Measurements from ENCODE around the gene SYT6.

Gene SYT6

DNA sequence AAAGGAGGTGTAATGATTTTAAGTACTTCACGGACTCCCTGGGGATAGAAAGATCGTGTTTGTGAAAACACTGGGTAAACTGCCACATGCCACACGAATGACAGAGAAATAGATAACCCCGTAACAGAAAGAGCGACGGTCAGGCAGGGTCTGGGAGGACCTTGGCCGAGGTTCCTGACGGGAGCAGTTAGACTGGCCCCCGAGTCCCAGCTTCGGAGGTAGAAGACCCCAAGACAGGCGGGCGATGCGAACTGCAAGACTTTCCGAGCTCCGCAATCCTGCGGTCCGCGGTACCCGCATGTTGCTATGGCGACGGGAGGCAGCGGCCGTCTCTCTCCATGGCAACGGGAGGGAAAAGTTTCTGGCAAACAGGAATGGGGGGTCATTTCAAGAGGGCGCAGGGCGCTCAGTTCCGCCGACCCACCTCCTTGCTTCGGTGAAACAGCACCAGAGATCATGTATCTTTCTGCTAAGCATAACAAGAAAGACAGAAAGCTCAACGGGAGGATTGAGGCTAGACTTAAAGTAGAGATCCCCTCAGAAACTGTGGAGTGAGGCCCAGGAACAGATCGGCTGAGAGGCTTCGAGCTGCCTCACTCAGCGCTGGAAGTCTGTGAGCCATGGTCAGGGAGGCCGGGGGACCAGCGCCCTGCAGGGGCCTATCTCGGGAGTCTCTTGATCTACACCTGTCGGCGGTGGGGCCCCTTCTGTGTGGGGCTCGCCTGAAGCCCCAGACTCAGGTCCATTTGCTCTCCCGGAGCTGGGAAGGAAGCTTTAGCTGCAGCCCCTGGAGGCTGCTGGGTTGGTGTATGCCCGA, 685 bp upstream of the SYT6 start:
- peak; percentile 49 for DNase-seq (ENCODE audit: low spot score)

DNA sequence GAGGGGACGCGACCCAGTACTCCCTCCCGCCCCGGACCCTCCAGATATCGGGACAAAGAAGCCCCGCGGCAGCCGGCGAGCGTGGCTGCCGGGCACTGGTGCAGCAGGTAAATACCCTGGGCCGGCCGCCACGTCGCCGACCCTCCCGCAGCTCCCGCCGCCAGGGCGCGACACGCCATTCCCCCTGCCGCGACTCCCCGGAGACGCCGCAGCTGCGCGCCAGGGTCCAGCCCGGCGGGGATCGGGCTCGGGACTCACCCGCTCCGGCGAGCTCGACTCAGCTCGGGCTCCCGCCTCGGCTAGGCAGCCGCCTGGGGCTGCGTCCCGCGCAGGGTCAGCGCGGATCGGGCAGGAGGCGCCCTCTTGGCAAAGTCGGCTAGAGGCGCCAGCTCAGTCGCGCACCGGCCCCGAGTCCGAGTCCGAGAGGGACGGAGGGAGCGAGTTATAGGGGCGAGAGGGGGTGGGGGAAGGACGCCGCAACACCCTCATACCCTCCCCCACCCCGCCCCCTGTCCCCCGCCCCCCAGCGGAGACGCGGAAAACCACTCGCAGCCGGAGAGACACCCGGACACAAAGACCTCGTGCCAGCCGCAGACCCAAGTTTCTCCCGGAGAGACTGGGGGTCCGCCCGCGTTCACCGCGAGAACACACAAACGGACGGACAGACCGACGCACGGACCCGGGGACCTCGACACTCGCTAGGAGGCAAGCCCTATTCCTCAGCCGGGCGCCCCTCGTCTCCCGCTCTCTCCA, 985 bp downstream of the SYT6 start:
- DNase-seq (ENCODE audit: low spot score): no peak

DNA sequence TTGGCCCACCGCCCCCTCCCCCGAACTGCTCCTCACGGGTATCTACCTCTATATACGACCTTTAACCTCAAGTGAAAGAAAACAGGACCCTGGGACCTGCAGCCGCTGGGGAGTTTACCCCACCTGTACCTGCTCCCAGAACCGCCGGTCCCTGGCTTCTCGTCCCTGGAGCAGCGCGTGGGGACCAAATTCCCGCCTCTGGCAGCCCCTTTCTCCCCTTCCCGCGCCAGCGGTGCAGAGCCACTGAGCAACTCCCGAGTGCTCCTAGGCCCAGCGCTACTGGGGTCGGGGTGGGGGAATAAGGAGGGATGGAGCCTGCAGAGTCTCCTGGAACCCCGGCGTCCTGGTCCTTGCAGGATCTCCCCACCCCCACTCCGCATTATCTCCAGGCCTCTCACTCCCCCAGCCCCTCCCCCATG, 1.6 kb downstream of the SYT6 start:
- no peak for DNase-seq (ENCODE audit: low spot score)

DNA sequence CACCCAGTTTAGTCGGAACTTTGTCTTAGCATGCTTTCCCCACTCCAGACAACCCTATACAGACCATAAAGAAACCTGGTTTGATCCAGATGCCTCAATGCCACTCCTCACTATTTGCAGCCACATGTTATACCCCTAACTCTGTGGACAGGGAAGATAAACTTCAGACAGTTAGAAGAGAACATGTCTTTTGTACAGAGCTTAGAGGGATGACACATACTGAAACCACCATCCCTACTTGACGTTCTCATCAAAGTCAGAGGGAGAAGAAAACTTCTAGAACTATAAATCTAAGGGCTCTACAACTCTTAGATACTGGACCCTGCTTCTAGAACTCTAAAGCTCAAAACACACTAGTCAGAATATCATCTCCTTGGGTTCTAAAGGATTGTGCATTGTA, 3.7 kb downstream of the SYT6 start:
- no peak for DNase-seq (ENCODE audit: low spot score)

DNA sequence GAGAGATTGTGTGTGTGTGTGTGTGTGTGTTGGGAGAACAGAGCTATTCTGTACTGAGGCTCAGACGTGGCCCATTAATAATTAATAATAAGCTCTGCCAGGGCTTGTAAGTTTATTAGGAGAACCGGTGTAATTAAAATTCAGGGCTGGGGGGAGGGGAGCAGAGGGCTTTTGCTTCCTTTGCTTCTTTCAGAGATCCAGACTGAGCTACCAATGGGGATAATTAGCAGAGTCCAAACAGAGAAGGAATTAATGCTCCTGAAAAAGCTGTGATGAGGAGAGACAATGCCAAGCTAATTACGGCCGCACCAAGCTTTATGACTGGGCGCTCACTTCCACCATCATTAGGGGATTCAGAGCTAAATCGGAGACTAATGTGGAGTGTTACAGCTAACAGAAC, 4.5 kb downstream of the SYT6 start:
- no peak for DNase-seq (ENCODE audit: low spot score)

DNA sequence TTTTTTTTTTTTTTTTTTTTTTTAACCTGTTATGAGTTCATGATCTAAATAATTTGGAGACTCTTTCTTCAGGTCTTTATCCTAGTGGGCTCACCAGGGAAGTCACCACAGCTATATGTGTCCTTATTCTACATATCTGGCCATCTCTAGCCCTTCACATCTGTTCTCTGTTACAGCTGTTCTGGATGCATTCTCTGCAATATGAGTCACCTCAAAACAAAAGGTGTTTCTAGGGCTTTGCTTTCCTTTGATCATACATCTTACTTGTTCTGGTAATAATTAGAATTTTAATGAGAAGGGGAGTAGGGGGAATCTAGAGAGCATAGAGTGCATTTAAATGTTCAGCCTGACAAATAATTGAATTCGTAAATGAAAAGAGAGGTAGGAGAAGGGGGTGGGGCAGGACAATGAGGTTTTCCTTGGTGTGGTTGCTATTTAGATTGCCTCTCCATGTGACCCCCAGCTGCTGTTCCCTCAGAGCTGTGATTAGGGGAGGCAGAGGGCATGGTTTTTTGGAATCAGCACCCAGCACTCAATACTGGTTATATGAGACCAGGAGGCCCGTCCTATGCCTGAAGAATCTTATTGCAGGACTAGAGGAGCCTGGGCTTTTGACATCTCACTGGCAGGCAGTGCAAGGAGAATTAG, 8.0 kb downstream of the SYT6 start:
- DNase-seq (ENCODE audit: low spot score): no peak

DNA sequence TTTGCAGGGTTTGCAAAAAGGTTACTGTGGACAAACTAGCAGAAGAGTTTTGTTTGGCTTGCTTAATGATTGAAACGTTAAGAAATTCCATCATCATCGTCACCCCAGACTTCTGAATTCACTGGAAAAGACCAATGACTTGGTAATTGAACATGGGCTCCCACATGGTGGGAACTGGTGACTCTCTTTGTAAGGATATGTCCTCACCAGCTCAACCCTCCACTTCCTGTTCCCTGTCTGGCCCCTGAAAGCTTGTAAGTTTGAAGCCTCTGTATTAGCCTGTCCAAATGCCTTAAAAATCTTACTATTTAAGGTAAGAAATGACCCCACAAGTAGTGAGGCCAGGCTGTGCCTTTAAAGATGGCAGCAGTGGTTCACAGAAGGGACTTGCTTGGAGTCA, 9.7 kb downstream of the SYT6 start:
- no peak for DNase-seq (ENCODE audit: low spot score)

DNA sequence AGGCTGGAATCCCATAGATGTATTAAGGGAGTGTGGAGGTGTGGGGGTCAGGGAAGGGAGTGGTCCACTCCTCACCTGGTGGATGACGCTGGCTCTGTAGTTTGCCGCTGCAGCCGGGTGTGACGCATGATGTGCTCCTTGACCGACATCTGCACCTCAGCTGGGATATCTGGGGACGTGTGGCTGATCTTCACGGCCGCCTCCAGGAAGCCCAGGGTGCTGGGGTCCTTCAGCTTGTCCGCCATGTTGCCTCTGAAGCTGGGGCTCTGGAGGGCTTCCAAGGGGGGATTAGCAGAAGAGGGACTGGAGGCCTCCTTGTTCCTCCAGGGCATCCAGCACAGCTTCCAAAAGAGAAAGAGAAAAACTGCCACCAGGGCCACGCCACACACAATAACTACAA, 14.1 kb downstream of the SYT6 start:
- no peak for DNase-seq (ENCODE audit: low spot score)

DNA sequence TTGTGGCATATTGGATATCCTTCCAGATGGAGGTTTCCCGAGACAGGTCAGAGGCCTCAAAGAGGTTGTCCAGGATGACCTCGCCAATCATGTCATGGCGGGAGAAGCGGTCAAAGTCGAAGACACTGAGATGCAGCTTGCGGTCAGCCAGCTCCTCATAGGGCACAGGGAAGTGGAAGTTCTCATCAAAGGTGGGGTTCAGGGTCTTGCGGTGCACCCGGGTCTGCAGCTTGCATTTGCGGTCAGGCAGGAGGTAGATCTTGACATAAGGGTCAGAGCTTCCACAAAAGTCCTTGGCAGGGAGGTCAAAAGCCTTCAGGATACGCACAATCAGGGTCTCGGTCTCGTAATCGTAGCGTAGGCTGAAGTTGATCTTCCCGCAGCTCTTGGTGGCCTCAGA, 16.2 kb downstream of the SYT6 start:
- no peak for DNase-seq (ENCODE audit: low spot score)

DNA sequence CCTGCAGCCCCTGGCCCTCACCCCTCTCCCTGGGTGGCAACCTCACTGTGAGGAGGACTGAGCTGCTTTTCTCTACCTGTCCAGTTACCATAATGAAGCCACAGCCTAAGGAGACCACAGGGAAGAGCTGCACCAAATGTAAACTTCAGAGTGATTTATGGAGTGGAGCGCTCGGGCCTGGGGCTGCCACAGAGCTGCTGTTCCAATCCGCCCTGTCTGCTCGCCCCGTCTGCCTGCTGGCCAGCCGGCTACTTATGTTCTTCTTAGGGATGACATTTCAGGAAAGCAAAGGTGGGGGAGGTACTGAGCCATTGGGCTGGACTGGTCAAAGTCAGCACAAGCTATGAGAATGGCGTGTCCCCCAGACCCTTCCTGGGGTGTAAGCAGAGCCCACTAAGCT, 17.9 kb downstream of the SYT6 start:
- no peak for DNase-seq (ENCODE audit: low spot score)

DNA sequence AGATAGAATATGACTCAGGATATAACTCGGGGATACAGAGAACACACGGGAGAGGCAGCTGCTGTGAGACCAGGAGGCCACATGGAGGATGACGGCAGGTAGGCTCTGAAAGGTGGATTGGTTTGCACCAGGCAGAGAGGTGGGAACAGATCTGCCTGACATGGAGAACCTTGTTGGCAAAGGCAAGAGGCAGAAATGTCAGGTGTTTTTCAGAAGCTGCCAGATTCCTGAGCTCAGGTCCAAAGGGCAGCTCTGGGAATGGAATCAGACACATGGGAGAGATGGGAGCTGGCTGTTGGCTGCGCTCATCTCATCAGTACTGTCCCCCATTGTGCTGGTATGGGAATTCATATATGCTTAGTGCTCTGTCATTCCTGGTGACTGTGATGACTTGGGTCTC, 19.2 kb downstream of the SYT6 start:
- no peak for DNase-seq (ENCODE audit: low spot score)

DNA sequence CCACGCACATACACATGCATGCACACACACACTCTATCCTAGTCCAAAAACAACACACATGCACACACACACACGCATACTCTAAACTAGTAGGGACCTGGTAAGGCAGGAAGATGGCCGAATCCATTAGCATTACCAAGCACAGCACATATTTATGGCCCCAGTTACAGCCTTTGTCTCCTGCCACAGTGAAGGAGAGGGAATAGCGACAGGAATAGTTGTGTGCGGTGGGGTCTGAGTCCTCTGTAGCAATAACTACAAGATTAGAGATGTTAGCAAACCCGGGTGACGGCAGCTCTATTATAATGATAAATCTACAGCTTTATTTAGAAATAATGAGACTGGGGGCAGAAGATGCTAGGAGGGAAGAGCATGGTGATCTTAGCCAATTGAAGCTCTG, 20.5 kb downstream of the SYT6 start:
- no peak for DNase-seq (ENCODE audit: low spot score)

DNA sequence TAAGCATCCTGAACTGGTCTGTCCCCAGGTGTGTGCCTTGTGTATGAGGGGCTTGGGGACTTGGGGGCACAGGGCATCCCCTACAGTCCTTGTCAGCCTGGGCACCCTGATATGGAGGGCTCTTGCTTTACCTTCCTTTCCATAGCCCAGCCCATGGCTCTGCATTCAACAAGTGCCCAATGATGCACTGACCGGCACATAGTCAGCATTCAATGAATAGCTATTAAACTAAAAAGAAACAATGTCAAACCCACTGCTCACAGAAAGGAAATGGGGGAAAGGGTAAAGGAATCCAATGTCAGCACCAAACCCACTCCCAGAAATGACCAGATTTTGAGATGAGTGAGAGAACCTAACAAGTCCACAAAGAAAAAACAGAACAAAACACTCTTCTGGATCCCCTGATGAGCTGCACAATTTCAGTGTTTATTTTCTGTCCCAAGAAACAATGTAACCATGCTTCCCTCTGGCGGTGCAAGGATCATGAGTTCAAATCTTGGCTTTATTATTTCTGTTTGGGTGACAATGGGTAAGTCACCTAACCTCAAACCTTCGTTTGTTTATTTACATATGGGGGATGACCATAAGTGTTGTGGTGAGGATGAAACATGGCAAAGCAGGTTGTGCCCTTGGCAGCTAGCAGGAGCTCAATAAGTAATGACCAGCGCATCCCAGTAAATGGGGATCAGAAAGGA, 22.0 kb downstream of the SYT6 start:
- DNase-seq (ENCODE audit: low spot score): no peak

DNA sequence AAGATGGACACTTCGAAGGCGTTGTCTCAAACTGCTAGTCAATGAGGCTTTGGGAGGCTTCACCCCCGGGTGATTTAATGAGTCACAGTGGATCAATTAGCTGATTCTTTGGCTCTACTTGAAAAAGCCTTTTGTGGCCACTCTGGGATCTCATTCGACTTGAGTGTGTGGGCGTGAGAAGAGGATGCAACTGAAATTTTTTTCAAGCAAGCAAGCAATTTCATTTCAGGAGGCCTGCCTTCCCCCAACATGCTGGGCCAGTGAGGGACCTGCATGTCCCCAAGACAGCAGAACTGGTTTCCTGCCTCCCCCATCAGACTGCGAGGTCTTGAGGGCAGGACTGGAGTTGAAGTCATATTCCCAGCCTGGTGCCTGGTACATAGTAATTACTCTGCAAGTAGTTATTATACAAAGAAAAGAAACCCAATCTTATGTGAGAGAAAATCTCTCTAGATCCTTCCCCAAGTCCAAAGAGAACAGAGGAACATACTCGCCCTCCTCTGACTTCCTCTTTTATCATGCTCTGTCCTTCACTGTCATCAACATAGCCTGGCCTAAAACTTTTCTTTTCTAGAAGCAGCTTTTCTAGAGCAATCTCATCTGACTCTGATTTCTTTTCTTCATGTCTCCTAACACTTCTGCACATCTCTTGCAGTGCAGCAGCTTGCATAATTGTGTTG, 22.7 kb downstream of the SYT6 start:
- DNase-seq (ENCODE audit: low spot score): no peak

DNA sequence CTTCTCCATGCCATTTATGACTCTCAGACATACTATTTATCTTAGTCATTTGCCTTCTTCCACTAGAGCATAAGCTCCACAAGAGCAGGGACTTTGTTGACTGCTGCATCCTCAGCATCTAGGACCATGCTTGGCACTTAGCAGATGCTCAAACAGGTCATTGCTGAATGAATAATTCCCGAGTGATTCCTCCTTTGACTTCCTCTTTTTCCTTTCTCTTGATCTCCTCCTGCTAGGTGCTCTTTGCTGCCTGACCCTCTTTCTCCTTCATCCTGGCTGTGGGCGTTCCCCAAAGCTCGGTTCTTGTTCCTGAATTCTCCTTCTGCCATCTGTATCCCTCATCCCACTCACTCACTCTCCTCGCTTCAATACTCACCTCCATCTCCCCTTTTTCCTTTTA, 23.5 kb downstream of the SYT6 start:
- DNase-seq (ENCODE audit: low spot score): no peak

DNA sequence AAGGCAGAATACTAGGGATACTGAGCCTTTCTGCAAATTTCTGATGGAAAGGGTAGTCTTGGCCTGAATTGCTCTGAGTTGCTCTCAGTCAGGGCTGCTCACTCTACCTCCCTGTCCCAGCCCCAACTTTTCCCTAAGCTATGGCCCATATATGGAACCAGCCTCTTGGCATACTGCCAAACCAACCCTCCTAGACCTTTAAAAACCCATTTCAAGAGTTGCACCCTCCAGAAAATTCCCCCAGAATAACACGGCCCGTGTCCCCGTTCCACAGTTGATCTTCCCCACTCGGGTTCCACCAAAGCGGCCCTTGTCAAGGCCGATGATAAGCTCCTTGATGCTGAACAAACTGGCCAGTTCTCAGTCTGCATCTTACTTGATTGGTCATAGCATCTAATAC, 25.4 kb downstream of the SYT6 start:
- DNase-seq (ENCODE audit: low spot score): no peak

DNA sequence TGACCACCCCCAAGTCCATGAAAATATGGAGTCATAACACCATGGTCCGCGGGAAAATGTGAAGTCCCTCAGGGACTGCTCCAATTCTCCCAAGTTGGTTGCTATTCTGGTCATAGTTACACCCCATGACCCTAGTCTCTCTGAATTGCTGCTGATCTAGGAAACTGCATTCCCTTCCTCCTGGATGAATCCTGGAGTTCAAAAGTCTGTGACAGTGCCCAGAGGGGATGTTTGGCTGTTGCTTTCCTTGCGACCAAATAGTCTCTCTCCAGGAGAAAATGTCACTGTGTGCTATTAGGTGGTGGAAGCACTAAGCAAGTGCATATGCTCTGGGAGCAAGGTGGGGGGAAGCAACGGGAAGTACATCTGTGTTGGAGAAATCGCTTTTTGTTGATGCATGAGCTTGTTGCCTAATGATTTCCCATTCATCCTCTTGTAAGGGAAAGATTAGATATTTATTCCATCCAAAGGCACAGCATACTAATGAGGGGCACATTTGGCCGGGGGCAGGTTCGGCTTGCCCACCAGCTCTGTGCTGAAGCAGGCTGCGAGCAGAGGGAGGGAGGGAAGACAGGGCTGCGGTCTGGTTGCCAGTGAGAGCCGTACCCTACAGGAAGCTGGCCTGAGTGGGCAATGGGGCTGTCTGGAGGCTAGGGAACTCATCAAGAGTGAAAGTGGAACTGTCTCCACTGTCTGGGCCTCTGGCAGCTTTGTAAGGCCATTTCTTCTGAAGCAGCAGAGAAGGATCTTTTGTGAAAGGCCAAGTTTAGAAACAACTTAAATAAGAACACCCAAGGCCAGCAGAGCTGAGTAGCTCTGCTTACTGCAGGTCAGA, 27.2 kb downstream of the SYT6 start:
- peak; percentile 6 for DNase-seq (ENCODE audit: low spot score)

DNA sequence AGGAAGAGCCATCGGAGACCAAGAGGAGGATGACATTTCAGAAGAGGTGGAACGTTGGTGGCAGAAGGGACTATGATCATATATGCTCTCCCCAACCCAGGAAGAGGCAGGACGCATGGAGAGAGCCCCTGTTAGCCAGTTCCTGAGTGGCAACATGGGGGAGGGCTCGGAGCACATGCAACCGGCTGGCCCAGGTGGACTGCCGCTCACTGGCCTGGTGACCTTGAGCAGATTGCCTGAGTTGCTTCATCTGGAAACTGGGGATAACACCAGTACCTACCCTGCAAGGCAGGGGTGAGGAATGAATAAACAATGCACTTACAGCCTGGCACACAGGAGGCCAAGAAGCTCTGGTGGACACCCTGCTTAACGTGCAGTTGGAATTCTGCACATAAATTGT, 29.0 kb downstream of the SYT6 start:
- no peak for DNase-seq (ENCODE audit: low spot score)

DNA sequence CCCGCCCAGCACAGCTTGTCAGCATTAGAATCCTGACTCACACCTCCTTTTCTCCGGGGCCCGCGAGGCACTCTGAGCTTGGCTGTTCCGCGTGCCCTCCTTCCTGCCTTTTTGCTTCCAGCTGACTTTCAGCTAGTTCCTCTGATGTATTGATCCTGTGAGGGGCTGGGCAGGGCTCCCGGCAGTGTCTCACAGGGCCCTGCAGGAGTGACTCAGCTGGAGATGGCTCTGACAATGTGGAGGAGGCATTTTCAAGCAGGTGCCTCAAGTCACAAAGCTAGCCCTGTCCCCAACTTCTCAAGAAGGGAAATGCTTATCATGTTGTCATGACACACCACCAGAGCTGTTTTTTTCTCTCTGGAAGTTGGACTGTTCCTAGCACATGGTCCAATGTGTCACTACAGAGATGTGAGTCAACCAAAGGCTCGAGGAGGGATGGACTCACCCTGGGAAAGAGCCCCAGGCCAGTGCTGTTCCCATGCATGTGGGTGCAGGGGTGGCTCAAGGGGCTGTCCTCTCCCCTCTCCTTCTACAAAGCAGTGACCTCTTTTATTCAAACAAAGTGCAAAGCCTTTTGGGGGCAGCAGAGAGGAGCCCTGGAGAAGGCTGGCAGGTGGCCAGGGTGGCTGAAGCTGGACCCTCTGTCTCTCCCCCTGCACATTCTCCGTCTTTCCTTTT, 30.6 kb downstream of the SYT6 start:
- DNase-seq (ENCODE audit: low spot score): no peak

DNA sequence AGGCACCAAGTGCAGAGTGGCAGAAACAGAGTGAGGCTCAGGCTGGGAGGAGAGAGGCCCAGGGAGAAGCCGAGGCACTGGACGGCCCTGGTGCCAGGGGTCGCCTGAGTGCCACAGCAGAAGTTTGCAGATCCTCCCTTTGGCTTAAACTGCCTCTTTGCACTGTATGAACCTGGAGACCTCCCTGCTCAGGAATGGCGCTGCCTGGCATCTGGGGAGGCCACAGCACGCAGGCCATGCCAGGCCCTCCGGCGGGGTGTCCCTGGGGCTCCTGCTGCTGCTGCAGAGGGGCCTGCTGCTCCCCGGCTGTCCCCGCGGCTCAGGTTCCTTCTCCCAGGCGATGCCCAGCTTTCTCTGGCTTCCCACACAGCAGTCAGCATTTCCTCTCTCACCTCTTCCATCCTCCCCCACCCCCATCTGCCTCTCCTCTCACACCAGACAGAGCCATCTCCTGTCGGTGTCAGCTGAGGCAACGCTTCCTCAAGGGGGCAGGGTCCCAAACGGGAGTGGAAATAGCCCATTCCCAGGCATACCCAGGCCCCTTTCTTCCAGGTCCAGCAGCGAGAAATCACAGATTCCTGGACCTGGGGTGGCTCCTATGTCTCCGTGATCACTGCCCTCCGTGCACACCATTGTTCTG, 35.2 kb downstream of the SYT6 start:
- peak; percentile 5 for DNase-seq (ENCODE audit: low spot score)

All from cerebellar cortex (tissue), 1 donor.